ENCODE data around the gene OR10X1.

DNA sequence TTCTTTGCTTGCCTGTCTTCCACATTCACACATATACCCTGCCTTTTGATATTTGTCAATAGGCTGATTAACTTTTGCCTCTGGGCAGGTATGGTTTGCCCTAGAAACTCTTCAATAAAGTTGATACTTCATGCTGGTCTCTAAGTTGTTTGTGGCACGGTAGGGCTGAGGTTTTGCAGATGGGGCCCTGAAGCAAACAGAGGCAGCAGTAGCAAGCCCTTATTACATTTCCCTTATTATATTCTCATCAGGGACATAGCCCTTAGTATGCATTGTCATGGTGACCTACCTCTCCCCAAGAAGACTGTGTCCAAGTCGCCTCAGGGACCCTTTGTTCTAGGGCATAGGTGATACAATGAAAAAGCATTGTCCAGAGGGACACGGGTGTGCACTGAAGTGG is 9.2 kb downstream of the OR10X1 start, which contains the start of gene OR6P1:
- TF ChIP-seq, protein P1, sequence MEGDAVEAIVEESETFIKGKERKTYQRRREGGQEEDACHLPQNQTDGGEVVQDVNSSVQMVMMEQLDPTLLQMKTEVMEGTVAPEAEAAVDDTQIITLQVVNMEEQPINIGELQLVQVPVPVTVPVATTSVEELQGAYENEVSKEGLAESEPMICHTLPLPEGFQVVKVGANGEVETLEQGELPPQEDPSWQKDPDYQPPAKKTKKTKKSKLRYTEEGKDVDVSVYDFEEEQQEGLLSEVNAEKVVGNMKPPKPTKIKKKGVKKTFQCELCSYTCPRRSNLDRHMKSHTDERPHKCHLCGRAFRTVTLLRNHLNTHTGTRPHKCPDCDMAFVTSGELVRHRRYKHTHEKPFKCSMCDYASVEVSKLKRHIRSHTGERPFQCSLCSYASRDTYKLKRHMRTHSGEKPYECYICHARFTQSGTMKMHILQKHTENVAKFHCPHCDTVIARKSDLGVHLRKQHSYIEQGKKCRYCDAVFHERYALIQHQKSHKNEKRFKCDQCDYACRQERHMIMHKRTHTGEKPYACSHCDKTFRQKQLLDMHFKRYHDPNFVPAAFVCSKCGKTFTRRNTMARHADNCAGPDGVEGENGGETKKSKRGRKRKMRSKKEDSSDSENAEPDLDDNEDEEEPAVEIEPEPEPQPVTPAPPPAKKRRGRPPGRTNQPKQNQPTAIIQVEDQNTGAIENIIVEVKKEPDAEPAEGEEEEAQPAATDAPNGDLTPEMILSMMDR (IDR thresholded peaks at IDR 0.05 in 4 of 5, conservative IDR thresholded peaks at IDR 0.05 in 1 of 5): no peak
- no peak for TF ChIP-seq POLR2A (IDR thresholded peaks at IDR 0.05)

Data from gastrocnemius medialis (tissue), 4 donors.